HCT116 (cell line): ENCODE measurements around the gene TBATA. TPM values are rescaled to one million over a fixed set of nuclear protein-coding genes. Genes with fewer than 3 reads are reported as not detected.

Source experiments
- ATAC-seq: fragments of 200-7000 bp; cut with Tn5 transposase; 2 replicates; pipeline ENCODE4 v1.9.1; 2020; ENCODE audit warnings: mild to moderate bottlenecking, moderate library complexity
- BruUV-seq: library from RNA; stranded (reverse); fragments of 400-500 nt; replicated peaks from 2 replicates; lab custom pipeline; 2021; lab: Mats Ljungman, UMichigan
- CTCF ChIA-PET: fragments of 300-600 bp; sonication (Branson Sonifier 250); formaldehyde crosslinking; loops from one replicate; lab custom pipeline; 2021; ENCODE audit warnings: antibody characterized with exemption; lab: Charles Lee
- POLR2A ChIA-PET: fragments of 300-600, 350-600 bp; sonication (Branson Sonifier 250); formaldehyde crosslinking; loops from one replicate; lab custom pipeline; 2021; ENCODE audit warnings: antibody characterized with exemption; lab: Charles Lee
- RAD21 ChIA-PET, 2 experiments: fragments of 300-600 bp; sonication (Branson Sonifier 250); formaldehyde crosslinking; loops; one replicate each; lab custom pipeline; 2023; ENCODE audit warnings: low total read pairs in 2 of 2; ENCODE audit not compliant: uncharacterized antibody in 2 of 2, unreplicated experiment in 2 of 2, low non-redundant PET in 1 of 2; lab: Charles Lee
- DNase-seq: peaks from one replicate; pipeline ENCODE4 v3.0.0-alpha.2; 2010; ENCODE audit warnings: low read depth, low spot score
- H2AFZ ChIP-seq: fragments of 200-600 bp; shearing (Covaris generic), sonication (generic); 2 replicates; pipeline ENCODE4 v1.6.1; 2017; ENCODE audit warnings: low read depth, mixed run types, mixed read lengths, antibody characterized with exemption, low read length; ENCODE audit not compliant: poor library complexity, severe bottlenecking
- H3K27ac ChIP-seq: 2 replicates; pipeline ENCODE4 v1.5.1; 2012; ENCODE audit warnings: low read depth, low read length
- H3K27me3 ChIP-seq: fragments of 200-600 bp; sonication (generic); 2 replicates; pipeline ENCODE4 v1.6.1; 2016; ENCODE audit warnings: mixed run types, low read length, mixed read lengths; ENCODE audit not compliant: insufficient read depth
- H3K36me3 ChIP-seq, 2 experiments: fragments of 200-500 bp in 1 of 2; fragments of 200-600 bp in 1 of 2; sonication (Bioruptor generic) in 1 of 2; sonication (generic) in 1 of 2; 2 replicates each; pipeline versions ENCODE4 v1.5.1 to v1.6.1; 2014 to 2016; ENCODE audit warnings: low read length in 2 of 2, inconsistent platforms in 1 of 2, mixed read lengths in 1 of 2, mixed run types in 1 of 2; ENCODE audit not compliant: insufficient read depth in 2 of 2, control insufficient read depth in 1 of 2
- H3K4me1 ChIP-seq, 2 experiments: fragments of 200-600 bp in 1 of 2; sonication (generic) in 1 of 2; 2 replicates each; pipeline versions ENCODE4 v1.5.1 to v1.6.1; 2012 to 2017; ENCODE audit warnings: low read length in 2 of 2, inconsistent platforms in 1 of 2, mild to moderate bottlenecking in 1 of 2, mixed read lengths in 1 of 2, mixed run types in 1 of 2, moderate library complexity in 1 of 2; ENCODE audit not compliant: insufficient read depth in 2 of 2, control insufficient read depth in 1 of 2
- H3K4me2 ChIP-seq: fragments of 200-600 bp; sonication (generic); 2 replicates; pipeline ENCODE4 v1.6.1; 2017; ENCODE audit warnings: mixed run types, low read length, mixed read lengths
- H3K4me3 ChIP-seq, 2 experiments: fragments of 200-600 bp in 1 of 2; sonication (generic) in 1 of 2; replicated peaks in 1 of 2; 2 replicates each; pipeline ENCODE4 v1.5.1; 2011 to 2016; ENCODE audit warnings: low read length in 2 of 2, control low read depth in 1 of 2, low read depth in 1 of 2, mild to moderate bottlenecking in 1 of 2, mixed read lengths in 1 of 2, mixed run types in 1 of 2
- H3K79me2 ChIP-seq: fragments of 200-600 bp; sonication (generic); 2 replicates; pipeline ENCODE4 v1.6.1; 2017; ENCODE audit warnings: mild to moderate bottlenecking, mixed run types, low read length, moderate library complexity, mixed read lengths; ENCODE audit not compliant: insufficient read depth
- H3K9ac ChIP-seq: fragments of 200-600 bp; sonication (generic); 2 replicates; pipeline ENCODE4 v1.6.1; 2016; ENCODE audit warnings: low read length, mixed read lengths
- H3K9me2 ChIP-seq: fragments of 200-600 bp; sonication (generic), shearing (Covaris generic); 2 replicates; pipeline ENCODE4 v1.6.1; 2017; ENCODE audit warnings: mixed run types, mild to moderate bottlenecking, moderate library complexity; ENCODE audit not compliant: insufficient read depth
- H3K9me3 ChIP-seq, 2 experiments: fragments of 200-500 bp in 1 of 2; fragments of 200-600 bp in 1 of 2; sonication (Bioruptor generic) in 1 of 2; sonication (generic) in 1 of 2; 2 replicates each; pipeline ENCODE4 v1.6.1; 2014 to 2017; ENCODE audit warnings: low read length in 2 of 2, mixed read lengths in 2 of 2, inconsistent platforms in 1 of 2, low read depth in 1 of 2, mild to moderate bottlenecking in 1 of 2, mixed run types in 1 of 2, moderate library complexity in 1 of 2; ENCODE audit not compliant: control insufficient read depth in 1 of 2, insufficient read depth in 1 of 2
- H4K20me1 ChIP-seq: fragments of 200-600 bp; sonication (generic), shearing (Covaris generic); 2 replicates; pipeline ENCODE4 v1.6.1; 2017; ENCODE audit warnings: mixed run types, mild to moderate bottlenecking, moderate library complexity; ENCODE audit not compliant: insufficient read depth
- CEBPB ChIP-seq: IDR thresholded peaks from 2 replicates; pipeline ENCODE4 v1.6.1; 2012; ENCODE audit warnings: low read depth
- CTCF ChIP-seq, 3 experiments: fragments of 200-600 bp in 1 of 3; sonication (generic) in 1 of 3; IDR thresholded peaks in 2 of 3; conservative IDR thresholded peaks in 1 of 3; 2 replicates each; pipeline ENCODE4 v1.5.1; 2012 to 2017; ENCODE audit warnings: low read depth in 2 of 3, low read length in 2 of 3, antibody characterized with exemption in 1 of 3, borderline replicate concordance in 1 of 3, control low read depth in 1 of 3, mild to moderate bottlenecking in 1 of 3, mixed read lengths in 1 of 3, mixed run types in 1 of 3, moderate library complexity in 1 of 3; ENCODE audit not compliant: insufficient read depth in 1 of 3
- EGR1 ChIP-seq: IDR thresholded peaks from 2 replicates; pipeline ENCODE4 v1.6.1; 2012; ENCODE audit warnings: low read depth
- ELF1 ChIP-seq: IDR thresholded peaks from 2 replicates; pipeline ENCODE4 v1.6.1; 2012; ENCODE audit warnings: low read depth, borderline replicate concordance
- EZH2 ChIP-seq: fragments of 200-600 bp; sonication (generic); IDR thresholded peaks from 2 replicates; pipeline ENCODE4 v1.6.1; 2017; ENCODE audit warnings: antibody characterized with exemption, mixed run types
- EZH2phosphoT487 ChIP-seq: fragments of 200-600 bp; IDR thresholded peaks from 2 replicates; pipeline ENCODE4 v1.6.1; 2018; ENCODE audit warnings: antibody characterized with exemption, borderline replicate concordance
- FOSL1 ChIP-seq: IDR thresholded peaks from 2 replicates; pipeline ENCODE4 v1.6.1; 2012; ENCODE audit warnings: low read depth
- JUND ChIP-seq: IDR thresholded peaks from 2 replicates; pipeline ENCODE4 v1.6.1; 2012
- POLR2AphosphoS5 ChIP-seq: IDR thresholded peaks from 2 replicates; pipeline ENCODE4 v1.6.1; 2011; ENCODE audit warnings: mild to moderate bottlenecking, low read depth, low read length, moderate library complexity
- RAD21 ChIP-seq: IDR thresholded peaks from 2 replicates; pipeline ENCODE4 v1.6.1; 2012; ENCODE audit warnings: low read depth, mild to moderate bottlenecking
- SP1 ChIP-seq: IDR thresholded peaks from 2 replicates; pipeline ENCODE4 v1.6.1; 2012; ENCODE audit warnings: low read depth
- SRF ChIP-seq: IDR thresholded peaks from 2 replicates; pipeline ENCODE4 v1.6.1; 2012; ENCODE audit warnings: low read depth
- TCF7L2 ChIP-seq: IDR thresholded peaks from 2 replicates; pipeline ENCODE4 v1.7.0; 2011; ENCODE audit warnings: borderline replicate concordance, inconsistent platforms; ENCODE audit not compliant: insufficient read depth, insufficient read length; ENCODE audit errors: extremely low read depth
- YY1 ChIP-seq: IDR thresholded peaks from 2 replicates; pipeline ENCODE4 v1.6.1; 2011; ENCODE audit warnings: low read length, low read depth, moderate library complexity, mild to moderate bottlenecking; ENCODE audit not compliant: insufficient replicate concordance; ENCODE audit errors: extremely low read depth
- ZFX ChIP-seq: fragments of 450-650 bp; IDR thresholded peaks from 2 replicates; pipeline ENCODE4 v1.6.1; 2017
- ZNF274 ChIP-seq: fragments of 200-500 bp; sonication (Bioruptor generic); IDR thresholded peaks from 2 replicates; pipeline ENCODE4 v1.6.1; 2014; ENCODE audit warnings: mild to moderate bottlenecking, low read depth, low read length, inconsistent platforms
- intact Hi-C: fragments of 100-400 bp; cut with micrococcal nuclease; formaldehyde crosslinking; loops from 2 replicates; pipeline ENCODE4 v1.10.0; 2022
- total RNA-seq: library from RNA; stranded (reverse); gene quantifications from one replicate; pipeline ENCODE4 v1.2.1, GENCODE V29; 2021; ENCODE audit not compliant: unreplicated experiment
- TF ChIP-seq, protein P1 (sequence below): IDR thresholded peaks from 2 replicates; pipeline ENCODE4 v1.6.1; 2012; ENCODE audit warnings: low read depth
- TF ChIP-seq, protein P2 (sequence below): IDR thresholded peaks from 2 replicates; pipeline ENCODE4 v1.6.1; 2012

TBATA gene
- total RNA-seq, 1 experiment from 2014 or later, result not detected

- CTCF ChIA-PET, result no interaction called here
- peaks cover 2 to 3% of the 10 kb centered on the region in 2 experiments; a peak in 2 of 4 replicates for H3K36me3 ChIP-seq
- no peaks in the 10 kb centered on the region for H3K27me3 ChIP-seq
- H3K4me2 ChIP-seq, result no peak overlapping the region
- no peak for ATAC-seq
- no peaks in the 10 kb centered on the region for H3K9me2 ChIP-seq
- H3K27ac ChIP-seq, result no peak overlapping the region
- no peak overlapping the region for H3K4me3 ChIP-seq
- RAD21 ChIA-PET, result no interaction called here
- no peaks in the 10 kb centered on the region for H3K9me3 ChIP-seq
- POLR2A ChIA-PET, result no interaction called here
- no peak overlapping the region for H3K9ac ChIP-seq
- no TSS peak for BruUV-seq
- no peaks in the 10 kb centered on the region for H3K79me2 ChIP-seq
- no peak for DNase-seq
- no peaks in the 10 kb centered on the region for H4K20me1 ChIP-seq
- TF ChIP-seq POLR2AphosphoS5, result no peak
- TF ChIP-seq YY1, result no peak
- TF ChIP-seq ZNF274, result no peak
- TF ChIP-seq EZH2phosphoT487, result no peak
- TF ChIP-seq RAD21, result no peak
- TF ChIP-seq, protein P1, sequence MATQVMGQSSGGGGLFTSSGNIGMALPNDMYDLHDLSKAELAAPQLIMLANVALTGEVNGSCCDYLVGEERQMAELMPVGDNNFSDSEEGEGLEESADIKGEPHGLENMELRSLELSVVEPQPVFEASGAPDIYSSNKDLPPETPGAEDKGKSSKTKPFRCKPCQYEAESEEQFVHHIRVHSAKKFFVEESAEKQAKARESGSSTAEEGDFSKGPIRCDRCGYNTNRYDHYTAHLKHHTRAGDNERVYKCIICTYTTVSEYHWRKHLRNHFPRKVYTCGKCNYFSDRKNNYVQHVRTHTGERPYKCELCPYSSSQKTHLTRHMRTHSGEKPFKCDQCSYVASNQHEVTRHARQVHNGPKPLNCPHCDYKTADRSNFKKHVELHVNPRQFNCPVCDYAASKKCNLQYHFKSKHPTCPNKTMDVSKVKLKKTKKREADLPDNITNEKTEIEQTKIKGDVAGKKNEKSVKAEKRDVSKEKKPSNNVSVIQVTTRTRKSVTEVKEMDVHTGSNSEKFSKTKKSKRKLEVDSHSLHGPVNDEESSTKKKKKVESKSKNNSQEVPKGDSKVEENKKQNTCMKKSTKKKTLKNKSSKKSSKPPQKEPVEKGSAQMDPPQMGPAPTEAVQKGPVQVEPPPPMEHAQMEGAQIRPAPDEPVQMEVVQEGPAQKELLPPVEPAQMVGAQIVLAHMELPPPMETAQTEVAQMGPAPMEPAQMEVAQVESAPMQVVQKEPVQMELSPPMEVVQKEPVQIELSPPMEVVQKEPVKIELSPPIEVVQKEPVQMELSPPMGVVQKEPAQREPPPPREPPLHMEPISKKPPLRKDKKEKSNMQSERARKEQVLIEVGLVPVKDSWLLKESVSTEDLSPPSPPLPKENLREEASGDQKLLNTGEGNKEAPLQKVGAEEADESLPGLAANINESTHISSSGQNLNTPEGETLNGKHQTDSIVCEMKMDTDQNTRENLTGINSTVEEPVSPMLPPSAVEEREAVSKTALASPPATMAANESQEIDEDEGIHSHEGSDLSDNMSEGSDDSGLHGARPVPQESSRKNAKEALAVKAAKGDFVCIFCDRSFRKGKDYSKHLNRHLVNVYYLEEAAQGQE, result no peak
- TF ChIP-seq SP1, result no peak
- TF ChIP-seq CEBPB, result no peak
- TF ChIP-seq EZH2, result no peak
- TF ChIP-seq JUND, result no peak
- TF ChIP-seq, protein P2, sequence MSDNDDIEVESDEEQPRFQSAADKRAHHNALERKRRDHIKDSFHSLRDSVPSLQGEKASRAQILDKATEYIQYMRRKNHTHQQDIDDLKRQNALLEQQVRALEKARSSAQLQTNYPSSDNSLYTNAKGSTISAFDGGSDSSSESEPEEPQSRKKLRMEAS, result no peak
- no peak for TF ChIP-seq SRF
- TF ChIP-seq EGR1, result no peak
- no peak for TF ChIP-seq ZFX
- no peak for TF ChIP-seq FOSL1
- no peak for TF ChIP-seq CTCF (IDR thresholded peaks at IDR 0.05 in 2 of 3, conservative IDR thresholded peaks at IDR 0.05 in 1 of 3; ENCODE audit: borderline replicate concordance in 1 of 3, insufficient read depth in 1 of 3, low read depth in 2 of 3, low read length in 2 of 3)
- no peak for TF ChIP-seq TCF7L2
- no peak for TF ChIP-seq ELF1
- H2AFZ ChIP-seq, result no peak overlapping the region
- intact Hi-C loops, result no loop called here
- H3K4me1 ChIP-seq, result peaks cover 7 to 21% of the 10 kb centered on the region in 2 experiments
Observed at GRCh38 chr10:70750156-70750703, 34.9 kb downstream of the TBATA start.
